HK-2 (cell line): ENCODE measurements around the gene SLC22A3.
A peak's percentile ranks its signal among the peaks of the same experiment; 100 is the strongest.
"Not testable (repeated sequence)": the region's sequence is repeated elsewhere in the genome, so short reads cannot be mapped to it uniquely, and the experiment has no call there.

Experiments used
- DNase-seq: peaks from one replicate; pipeline ENCODE4 v3.0.0-alpha.2; 2018; ENCODE audit not compliant: unreplicated experiment

Gene SLC22A3

DNA sequence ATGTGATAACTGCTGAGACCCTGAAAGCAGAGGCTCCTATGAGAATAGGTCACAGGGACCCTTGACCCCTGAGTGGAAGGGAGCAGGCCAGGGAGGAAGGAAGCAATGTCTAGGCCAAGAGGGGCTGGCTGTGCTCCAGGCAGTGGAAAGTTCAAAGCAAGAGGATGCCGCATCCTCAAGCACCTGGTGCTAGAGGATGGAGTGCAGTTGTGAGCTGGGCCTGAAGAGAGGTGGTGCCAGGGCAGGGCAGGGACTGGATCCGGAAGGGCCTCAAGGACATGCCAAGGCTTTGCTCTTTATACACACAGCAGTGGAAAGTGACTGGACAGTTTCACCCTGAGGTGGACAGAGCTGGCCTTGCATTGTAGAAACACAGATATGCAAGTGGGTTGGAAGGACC lies 97.0 kb downstream of the SLC22A3 start:
- DNase-seq = no peak

DNA sequence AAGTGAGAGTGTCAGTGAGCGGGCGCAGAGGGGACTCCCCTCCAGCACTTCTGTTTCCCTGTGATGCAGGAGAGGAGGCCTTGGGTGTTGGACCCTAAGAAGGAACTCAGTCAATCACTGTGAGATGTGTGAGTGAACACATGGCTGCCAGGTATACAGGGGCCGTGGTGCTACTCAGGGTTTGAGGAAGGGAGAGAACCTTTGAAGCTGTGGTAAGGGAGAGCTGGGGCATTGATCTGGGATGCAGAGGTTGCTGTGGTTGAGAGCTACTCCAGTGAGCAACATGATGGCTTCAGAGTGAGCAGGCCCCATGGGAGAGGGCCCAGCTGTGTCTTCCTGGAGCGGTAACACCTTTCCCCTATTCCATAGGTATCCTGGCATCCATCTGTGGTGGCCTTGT lies 99.2 kb downstream of the SLC22A3 start:
- no peak for DNase-seq

DNA sequence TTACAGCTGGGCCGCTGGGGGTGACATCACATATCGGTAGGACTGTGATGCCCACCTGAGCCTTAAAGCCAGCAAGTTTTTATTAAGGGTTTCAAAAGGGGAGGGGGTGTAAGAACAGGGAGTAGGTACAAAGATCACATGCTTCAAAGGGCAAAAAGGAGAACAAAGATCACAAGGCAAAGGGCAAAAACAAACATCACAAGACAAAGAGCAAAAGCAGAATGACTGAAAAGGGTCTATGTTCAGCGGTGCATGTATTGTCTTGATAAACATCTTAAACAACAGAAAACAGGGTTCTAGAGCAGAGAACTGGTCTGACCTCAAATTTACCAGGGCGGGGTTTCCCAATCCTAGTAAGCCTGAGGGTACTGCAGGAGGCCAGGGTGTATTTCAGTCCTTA lies 101.6 kb downstream of the SLC22A3 start:
- DNase-seq = not testable (repeated sequence)

DNA sequence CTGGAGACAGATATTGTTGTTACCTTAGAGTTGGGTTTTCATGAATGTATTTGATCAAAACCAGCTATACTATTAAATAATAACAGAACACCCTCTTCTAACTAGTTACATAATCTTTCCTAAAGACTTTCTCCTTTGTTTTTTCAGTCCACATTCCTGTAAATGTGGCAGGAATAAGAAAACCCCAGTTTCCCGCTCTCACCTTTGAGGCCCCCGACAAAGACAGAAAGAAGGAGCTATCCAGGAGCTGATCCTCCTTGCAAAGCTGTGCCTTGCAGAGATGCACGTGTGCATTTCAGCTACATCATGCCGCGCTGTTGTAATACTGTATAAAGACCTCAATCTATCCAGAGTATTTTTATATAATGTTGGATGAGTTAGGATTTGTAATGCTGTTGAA lies 102.7 kb downstream of the SLC22A3 start:
- DNase-seq = no peak

DNA sequence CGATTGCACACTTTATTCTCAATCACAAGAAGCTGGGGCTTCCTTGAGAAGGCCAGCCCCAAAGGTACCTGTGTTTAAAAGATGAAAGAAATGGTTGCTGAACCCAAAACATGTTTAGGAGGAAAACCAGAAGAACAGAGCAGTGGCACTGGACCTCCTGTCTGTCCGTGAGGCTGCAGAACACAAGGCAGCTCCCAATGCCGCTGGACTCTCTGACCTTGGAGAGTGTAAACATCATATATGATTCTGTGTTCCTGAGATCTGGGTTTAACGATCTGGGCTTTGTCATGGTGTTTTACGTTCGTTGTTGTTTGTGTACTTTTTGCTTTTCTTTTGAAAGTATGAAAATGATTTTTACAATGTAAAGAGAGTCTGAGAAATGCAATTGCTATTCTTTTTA lies 106.1 kb downstream of the SLC22A3 start:
- DNase-seq = no peak

DNA sequence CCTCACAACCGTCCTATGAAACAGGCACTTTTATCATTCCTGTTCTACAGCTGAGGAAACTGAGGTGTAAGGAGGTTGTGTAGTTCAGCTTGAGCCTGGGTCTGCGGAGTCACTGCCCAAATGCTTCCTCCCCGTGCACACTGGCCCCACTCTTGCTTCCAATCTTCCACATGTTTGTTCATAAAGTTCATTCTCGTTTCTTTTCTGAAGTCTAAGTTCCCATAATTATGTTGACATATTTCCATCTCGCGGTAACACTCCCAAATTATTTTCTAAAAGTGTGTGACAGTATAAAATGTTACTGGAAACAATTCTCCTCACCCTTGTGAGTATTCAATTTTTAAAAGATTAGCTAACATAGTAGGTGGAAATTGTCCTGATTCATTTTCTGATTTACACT lies 106.9 kb downstream of the SLC22A3 start:
- no peak for DNase-seq

DNA sequence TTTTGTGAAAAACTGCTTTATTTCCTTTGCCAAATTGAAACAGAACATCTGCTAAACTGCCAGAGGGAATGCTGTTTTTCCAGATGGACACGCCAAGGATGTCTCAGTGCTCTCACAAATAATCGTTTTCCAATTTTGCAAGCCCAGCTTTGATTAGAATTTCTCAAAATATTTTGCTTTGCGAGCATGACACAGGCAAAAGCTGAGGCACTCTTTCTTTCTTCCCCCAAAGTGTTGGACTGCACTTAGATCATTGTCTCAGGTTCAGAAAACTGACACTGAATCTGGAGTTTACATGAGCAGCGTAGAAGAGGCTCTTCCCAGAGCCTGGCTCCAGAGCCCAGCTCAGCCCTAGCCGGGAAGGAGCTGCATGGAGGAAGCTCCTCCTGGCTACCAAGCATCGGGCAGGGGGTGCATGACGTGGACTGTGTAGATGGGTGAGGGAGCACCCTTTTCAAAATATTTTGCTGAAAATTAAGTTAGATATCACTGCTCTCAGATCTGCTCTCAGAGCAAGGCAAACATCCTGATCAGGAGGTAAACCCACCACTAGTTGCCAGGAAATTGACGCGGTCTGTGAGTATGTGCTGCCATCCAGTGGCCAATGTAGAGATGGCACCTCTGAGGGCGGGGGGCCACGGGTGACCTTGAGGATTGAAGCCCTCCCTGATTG lies 107.5 kb downstream of the SLC22A3 start:
- peak; percentile 69 for DNase-seq

DNA sequence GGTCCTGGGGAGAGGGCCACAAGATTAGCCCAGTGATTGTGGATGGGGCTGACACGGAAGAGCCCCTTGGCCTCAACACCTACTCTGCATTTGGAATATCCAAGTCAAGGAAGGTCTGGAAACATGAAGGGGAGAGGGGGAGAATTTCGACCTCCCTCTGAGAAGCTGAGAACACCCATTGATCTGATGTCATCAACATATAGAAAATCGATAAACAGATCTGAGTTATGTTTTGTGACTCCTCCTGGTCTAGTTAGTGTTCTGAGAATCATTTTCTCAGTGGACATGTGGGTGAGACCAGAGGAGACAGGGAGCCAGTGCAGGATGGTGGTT lies 108.0 kb downstream of the SLC22A3 start:
- DNase-seq = no peak

DNA sequence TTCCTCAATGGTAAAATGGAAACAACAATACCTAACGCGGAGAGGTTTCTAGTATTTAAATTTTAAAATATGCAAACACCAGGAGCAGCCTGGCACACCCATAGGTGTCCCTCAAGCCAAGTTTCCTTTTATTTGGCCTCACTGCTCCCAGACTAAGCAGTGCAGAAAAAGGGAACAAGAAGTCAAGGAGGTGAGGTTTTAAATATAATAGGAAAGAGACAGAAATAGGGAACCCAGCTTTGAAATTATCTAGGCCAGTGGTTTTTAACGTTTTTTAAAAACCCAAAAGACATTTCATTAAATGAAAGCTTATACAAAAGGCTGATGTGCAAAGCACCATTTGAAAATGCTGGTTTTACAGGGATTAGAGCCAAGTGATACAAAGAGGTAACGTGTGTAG lies 109.6 kb downstream of the SLC22A3 start:
- DNase-seq = no peak

DNA sequence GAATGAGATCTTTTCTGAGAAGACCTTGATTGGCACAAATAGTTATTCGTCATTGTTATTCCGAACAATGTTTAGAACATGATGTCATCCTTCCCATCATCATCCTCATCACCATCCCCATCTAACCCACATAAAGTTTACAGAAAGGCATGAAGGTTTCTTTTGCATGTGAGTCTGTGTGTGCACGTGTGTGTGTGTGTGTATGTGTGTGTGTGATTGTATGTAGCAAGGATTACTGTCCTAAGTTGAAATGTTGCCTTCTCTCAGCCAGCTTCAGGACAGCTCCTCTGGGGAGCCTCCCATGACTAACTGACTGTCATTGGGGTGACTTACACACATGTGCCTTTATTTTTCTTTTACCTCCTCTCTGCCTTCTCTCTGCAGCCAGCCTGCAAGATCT lies 113.5 kb downstream of the SLC22A3 start:
- DNase-seq = no peak

DNA sequence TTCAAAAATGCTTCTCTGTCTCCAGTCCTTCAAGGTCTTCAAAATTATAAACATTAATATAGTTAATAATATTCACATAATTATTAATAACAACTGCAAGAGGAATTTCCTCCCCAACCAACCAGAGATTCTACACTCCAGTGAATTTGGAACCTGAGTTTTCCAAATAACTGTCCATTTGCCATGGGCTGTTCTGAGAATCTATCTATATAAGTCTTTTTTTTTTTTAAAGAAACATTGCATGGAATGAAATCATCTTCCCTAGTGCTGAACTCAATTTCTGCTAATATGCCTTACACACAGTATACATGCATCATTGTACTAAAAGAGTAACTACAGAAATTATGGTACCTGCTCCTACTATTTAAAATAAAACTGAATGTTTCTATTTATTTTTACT lies 113.9 kb downstream of the SLC22A3 start:
- DNase-seq = no peak

DNA sequence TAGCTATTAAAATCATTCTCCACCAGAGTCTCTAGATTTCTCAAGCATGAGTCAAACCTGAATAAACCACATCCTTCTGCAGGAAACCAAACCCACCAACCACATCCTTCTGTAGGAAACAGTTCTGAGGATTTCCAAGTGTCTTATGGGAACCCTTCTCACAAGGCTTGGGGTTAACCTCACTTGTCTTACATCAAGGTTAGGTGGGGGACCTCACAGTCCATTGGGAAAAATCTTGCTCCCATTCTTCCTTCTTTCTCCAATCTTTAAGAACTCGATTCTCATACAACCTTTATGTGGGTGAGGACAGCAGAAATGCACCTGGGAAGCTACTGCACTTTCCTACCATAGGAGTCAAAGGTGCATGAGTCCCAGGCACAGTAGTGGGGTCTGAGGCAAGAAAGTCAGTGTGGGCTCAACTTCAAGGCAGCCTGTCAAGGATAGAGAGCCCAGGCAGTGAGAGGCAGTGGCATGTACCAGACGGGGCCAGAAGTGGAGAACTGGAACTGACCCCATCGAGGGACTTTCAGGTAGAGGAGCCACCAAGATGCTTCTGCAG lies 114.5 kb downstream of the SLC22A3 start:
- peak; percentile 22 for DNase-seq

DNA sequence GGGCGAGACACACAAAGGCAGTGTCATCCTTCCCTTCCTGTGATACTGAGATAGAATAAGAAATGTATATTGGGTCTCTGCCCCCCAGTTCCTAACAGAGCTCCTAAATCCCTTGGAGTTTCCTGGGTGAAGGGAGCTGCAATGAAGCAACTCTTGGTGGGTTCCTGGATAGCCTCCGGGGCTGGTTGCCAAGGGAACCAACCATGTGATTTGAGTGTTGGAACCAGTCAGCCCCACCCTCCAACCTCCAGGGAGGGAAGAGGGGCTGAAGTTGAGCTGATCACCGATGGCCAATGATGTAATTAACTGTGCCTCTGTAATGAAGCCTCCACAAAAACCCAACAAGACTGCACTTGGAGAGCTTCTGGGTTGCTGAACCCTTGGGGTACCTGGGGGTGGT lies 116.6 kb downstream of the SLC22A3 start:
- DNase-seq = no peak

DNA sequence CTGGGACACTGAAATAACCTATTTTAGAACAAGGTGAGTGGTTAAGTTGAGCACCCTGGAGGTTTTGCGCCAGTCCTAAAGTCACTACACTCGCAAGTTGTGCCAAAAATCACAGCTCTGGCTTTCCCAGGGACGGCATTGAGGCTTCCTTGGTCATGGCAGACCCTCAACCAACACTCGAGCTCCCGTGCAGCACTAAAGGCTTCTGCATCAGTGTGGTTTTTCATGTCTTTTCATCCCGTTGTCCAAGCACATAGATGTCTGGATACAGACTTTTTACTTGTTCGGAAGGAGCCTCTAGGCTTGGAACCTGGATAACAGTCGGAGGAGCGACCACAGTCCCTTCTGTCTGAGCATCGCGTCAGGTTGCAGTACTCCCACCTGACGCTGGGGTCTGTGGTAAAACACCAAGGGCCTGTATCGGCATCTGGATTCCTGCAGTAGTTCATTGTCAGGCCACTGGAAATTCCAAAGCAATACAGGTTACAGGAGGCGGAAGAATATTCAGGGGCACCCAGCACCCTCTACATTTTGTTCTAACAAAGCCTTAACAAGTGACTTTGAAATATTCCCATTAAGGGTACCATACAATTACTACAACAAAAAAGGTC lies 119.2 kb downstream of the SLC22A3 start:
- not testable (repeated sequence) for DNase-seq

DNA sequence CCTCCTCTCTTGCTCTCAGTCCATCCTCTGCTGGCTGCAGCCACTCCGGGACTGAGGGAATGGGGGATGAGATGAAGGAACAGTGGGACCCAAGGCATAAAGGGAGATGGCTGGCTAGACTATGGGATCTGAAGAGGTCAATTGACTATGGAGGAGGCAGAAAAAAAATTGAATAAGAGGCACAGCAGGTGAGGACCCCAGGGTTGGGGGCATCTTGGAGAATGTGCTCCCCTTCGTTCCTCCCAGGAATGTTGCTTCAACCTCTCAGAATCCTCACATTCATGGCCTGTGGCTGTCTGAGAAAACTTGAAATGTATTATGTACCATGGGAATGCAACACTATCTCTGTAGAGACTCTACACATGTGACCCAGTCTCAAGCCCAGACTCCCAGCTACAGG lies 121.0 kb downstream of the SLC22A3 start:
- no peak for DNase-seq

DNA sequence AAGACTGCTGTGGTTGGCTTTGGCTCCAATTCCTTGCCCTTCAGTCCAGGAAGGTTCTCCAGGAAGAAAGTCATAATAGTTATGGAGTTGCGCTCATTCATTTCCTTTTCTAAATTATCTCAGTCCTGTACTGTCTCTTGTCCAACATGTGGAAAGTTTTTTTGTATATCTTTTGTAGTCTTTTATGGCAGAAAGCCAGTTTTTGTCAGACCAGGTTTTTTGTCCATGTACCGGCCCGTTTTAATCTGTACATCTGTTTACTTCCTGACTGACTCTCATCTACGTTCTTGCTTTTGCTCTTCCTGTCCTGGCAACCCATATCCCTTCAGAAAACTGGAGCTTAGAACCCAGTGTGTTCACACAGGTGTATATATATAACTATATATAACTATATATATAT lies 127.9 kb downstream of the SLC22A3 start:
- not testable (repeated sequence) for DNase-seq

DNA sequence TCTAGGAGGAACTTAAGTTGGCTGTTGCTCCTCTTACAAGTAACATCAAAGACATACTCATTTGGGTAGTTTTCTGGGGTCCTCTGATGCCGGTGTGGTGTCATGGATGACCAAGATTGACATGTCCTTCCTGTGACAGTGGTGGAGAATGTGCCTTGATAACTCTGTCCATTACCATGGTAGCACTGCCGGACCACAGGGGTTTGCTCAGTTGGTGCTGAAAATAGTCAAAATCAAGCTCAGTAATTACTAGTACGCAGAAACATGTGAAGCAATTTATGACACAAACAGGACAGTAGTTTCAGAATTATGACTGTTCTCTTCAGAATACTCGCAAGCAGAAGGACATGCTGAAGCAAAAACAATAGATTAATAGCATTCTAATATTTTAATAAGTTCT lies 128.9 kb downstream of the SLC22A3 start:
- not testable (repeated sequence) for DNase-seq

DNA sequence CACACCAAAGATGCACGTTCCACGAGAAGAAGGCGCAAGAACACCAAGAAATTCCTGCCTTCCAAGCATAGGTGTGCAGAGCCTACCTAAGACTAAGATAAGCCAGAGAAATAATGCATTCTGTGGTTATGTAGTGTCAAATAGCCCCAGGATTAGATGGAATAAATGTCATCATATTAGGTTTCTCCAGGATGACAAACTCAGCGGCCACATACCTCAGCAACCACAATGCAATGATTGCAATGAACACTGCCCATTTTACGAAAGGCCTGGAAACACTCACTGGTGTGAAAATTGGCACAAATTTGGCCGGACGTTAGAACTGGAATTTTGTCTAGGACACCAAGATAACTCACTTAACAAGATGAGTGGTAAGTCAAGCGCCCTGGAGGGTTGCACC lies 129.7 kb downstream of the SLC22A3 start:
- DNase-seq = no peak

DNA sequence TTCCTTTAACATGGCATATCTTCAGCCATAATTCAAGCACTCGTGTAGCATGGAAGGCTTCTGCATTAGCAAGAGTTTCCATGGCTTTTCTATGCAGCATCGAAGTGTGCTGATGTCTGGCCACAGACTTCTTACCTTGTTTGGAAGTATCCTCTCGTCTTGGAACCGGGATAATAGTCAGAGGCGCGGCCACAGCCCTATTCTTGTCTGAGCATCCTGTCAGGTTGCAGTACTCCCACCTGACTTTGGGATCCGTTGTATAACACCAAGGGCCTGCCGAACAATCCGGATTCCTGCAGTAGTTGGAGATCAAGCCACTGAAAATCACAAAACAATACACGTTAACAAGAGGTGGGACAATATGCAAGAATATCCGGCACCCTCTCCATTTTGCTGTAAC lies 138.9 kb downstream of the SLC22A3 start:
- DNase-seq = no peak

DNA sequence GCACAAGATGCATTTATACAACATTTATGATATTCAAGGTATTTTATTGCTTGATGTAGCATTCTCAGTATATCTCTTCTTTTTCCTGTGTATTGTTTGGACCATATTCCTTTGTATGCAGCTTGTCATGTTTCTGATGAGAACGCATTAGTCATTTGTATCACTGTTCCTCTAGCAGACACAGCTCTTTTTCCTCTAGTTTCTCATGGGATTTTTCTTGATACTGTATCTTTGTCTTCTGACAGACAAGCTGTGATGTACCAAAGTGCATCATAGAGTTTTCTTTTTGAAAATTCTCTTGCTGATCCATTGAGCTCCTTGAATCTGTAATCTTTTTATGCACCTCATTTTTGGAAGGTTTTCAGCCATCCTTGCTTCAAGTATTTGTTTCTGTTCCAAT lies 140.9 kb downstream of the SLC22A3 start:
- no peak for DNase-seq

DNA sequence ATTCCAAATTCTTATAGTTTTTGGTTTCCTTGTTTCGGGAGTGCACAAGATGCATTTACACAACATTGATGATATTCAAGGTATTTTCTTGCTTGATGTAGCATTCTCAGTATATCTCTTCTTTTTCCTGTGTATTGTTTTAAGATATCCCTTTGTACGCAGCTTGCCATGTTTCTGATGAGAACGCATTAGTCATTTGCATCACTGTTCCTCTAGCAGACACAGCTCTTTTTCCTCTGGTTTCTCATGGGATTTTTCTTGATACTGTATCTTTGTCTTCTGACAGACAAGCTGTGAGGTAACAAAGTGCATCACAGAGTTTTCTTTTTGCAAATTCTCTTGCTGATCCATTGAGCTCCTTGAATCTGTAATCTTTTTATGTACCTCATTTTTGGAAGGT lies 146.4 kb downstream of the SLC22A3 start:
- DNase-seq = no peak

DNA sequence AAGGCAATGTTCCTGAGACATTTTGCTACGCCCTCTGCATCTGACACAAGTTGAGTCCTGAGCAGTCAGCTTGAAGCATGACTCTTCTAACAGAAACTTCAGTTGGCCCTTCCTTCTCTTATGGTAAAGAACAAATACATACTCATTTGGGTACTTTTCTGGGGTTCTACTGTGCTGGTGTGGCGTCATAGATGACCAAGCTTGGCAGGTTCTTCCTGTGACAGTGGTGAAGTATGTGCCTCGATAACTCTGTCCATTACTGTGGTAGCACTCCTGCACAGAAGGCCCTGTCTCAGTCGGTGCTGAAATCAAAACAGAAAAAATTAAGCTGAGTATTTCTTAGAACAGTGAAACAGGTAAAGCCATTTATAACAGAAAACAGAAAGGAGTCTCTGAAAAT lies 152.5 kb downstream of the SLC22A3 start:
- DNase-seq = no peak
